Panc1 (cell line): Measurements from ENCODE around the gene CIAO3. TPM values are rescaled to one million over a fixed set of nuclear protein-coding genes. Genes with fewer than 3 reads are reported as not detected.

ENCODE experiments used
- ATAC-seq: fragments of 200-7000 bp; cut with Tn5 transposase; 2 replicates; pipeline ENCODE4 v1.9.1; 2020; ENCODE audit warnings: mild to moderate bottlenecking, moderate library complexity
- BruUV-seq: library from RNA; stranded (reverse); fragments of 400-500 nt; replicated peaks from 2 replicates; lab custom pipeline; 2021; lab: Mats Ljungman, UMichigan
- CTCF ChIA-PET: fragments of 300-600 bp; sonication (Branson Sonifier 250); formaldehyde crosslinking; loops from one replicate; lab custom pipeline; 2022; ENCODE audit warnings: antibody characterized with exemption; lab: Charles Lee
- POLR2A ChIA-PET: fragments of 300-600 bp; sonication (Branson Sonifier 250); formaldehyde crosslinking; loops from one replicate; lab custom pipeline; 2022; ENCODE audit warnings: antibody characterized with exemption; lab: Charles Lee
- DNase-seq: peaks from one replicate; pipeline ENCODE4 v3.0.0-alpha.2; 2010; ENCODE audit warnings: low read depth, low spot score
- H3K27ac ChIP-seq: 2 replicates; pipeline ENCODE4 v1.5.1; 2011; ENCODE audit warnings: mild to moderate bottlenecking, low read length, inconsistent platforms
- H3K27me3 ChIP-seq: fragments of 200-500 bp; sonication (Bioruptor generic); 2 replicates; pipeline ENCODE4 v1.6.0; 2014; ENCODE audit warnings: low read length, inconsistent platforms; ENCODE audit not compliant: control insufficient read depth, insufficient read depth
- H3K36me3 ChIP-seq: fragments of 200-500 bp; sonication (Bioruptor generic); 2 replicates; pipeline ENCODE4 v1.5.1; 2014; ENCODE audit warnings: inconsistent platforms, mild to moderate bottlenecking, low read length, moderate library complexity; ENCODE audit not compliant: control insufficient read depth, insufficient read depth
- H3K4me1 ChIP-seq: 2 replicates; pipeline ENCODE4 v1.5.1; 2011; ENCODE audit warnings: inconsistent platforms, mild to moderate bottlenecking, low read length, moderate library complexity; ENCODE audit not compliant: control insufficient read depth, insufficient read depth
- H3K4me3 ChIP-seq, 2 experiments: 2 replicates each; pipeline ENCODE4 v1.5.1; 2011 to 2012; ENCODE audit warnings: low read depth in 2 of 2, low read length in 2 of 2, mild to moderate bottlenecking in 2 of 2, inconsistent platforms in 1 of 2, moderate library complexity in 1 of 2
- H3K9me3 ChIP-seq: fragments of 200-500 bp; sonication (Bioruptor generic); 2 replicates; pipeline ENCODE4 v1.5.1; 2014; ENCODE audit warnings: low read depth, mild to moderate bottlenecking, inconsistent platforms, low read length, moderate library complexity; ENCODE audit not compliant: control insufficient read depth, insufficient read depth
- POLR2AphosphoS5 ChIP-seq: IDR thresholded peaks from 2 replicates; pipeline ENCODE4 v1.6.1; 2012; ENCODE audit warnings: mild to moderate bottlenecking, low read depth, low read length, moderate library complexity
- SIN3A ChIP-seq: IDR thresholded peaks from 2 replicates; pipeline ENCODE4 v1.6.1; 2012; ENCODE audit warnings: low read depth, mild to moderate bottlenecking, low read length, moderate library complexity, borderline replicate concordance; ENCODE audit not compliant: insufficient read depth
- TCF7L2 ChIP-seq: IDR thresholded peaks from 2 replicates; pipeline ENCODE4 v1.6.1; 2011; ENCODE audit warnings: mild to moderate bottlenecking, low read depth, low read length, inconsistent platforms
- in situ Hi-C: cut with HindIII; loops from 2 replicates; pipeline ENCODE4 v1.10.0; 2016; ENCODE audit warnings: low sequenced_read_pairs, low pct_unique_long_range_greater_than_20kb
- intact Hi-C: fragments of 100-400 bp; cut with micrococcal nuclease; formaldehyde crosslinking; loops from one replicate; pipeline ENCODE4 v1.10.0; 2022; ENCODE audit not compliant: unreplicated experiment
- total RNA-seq: library from RNA; stranded (reverse); gene quantifications from one replicate; pipeline ENCODE4 v1.2.1, GENCODE V29; 2021; ENCODE audit not compliant: unreplicated experiment
- TF ChIP-seq, protein P1 (sequence below), 2 experiments: IDR thresholded peaks; 2 replicates each; pipeline ENCODE4 v1.6.1; 2011 to 2012; ENCODE audit warnings: low read depth in 2 of 2, control low read depth in 1 of 2, low read length in 1 of 2, mild to moderate bottlenecking in 1 of 2, moderate library complexity in 1 of 2; ENCODE audit not compliant: insufficient read depth in 1 of 2
- TF ChIP-seq, protein P2 (sequence below): fragments of 450-650 bp; IDR thresholded peaks from 2 replicates; pipeline ENCODE4 v1.5.1; 2017; ENCODE audit warnings: mild to moderate bottlenecking

Gene CIAO3
- total RNA-seq, 1 experiment from 2014 or later = 34.0 TPM

GRCh38 chr16:788399-789126, 47.8 kb upstream of the CIAO3 start, which contains the start of gene CHTF18:
Gene CHTF18 (plus strand): TSS chr16:788620. CDS start chr16:788685, 65 bp downstream.
- H3K27me3 ChIP-seq = no peaks in the 10 kb centered on the region

GRCh38 chr16:787978-788398, 47.2 kb upstream of the CIAO3 start, which contains the start of gene RPUSD1:
Gene RPUSD1 (minus strand): TSS chr16:788381. CDS start chr16:787737, 644 bp downstream.
- no peak for DNase-seq
- intact Hi-C loops = loop anchor here (5.0 kb wide), 1 partner anchor 46 kb away; the partner anchor contains the start of gene CIAO3
- BruUV-seq = no TSS peak
- ChIA-PET CTCF (no interaction called here), POLR2A (interaction anchor here (0.6 kb wide), 1 partner anchor 39 kb away, joined by 3 read pairs; no protein-coding TSS in a partner anchor)
- in situ Hi-C loops = no loop called here
- peak within 1 kb of the TSS; percentile 72 to 89 for H3K4me3 ChIP-seq
- no peaks in the 10 kb centered on the region for H3K27me3 ChIP-seq
- TF ChIP-seq TCF7L2 = no peak
- TF ChIP-seq, protein P1, sequence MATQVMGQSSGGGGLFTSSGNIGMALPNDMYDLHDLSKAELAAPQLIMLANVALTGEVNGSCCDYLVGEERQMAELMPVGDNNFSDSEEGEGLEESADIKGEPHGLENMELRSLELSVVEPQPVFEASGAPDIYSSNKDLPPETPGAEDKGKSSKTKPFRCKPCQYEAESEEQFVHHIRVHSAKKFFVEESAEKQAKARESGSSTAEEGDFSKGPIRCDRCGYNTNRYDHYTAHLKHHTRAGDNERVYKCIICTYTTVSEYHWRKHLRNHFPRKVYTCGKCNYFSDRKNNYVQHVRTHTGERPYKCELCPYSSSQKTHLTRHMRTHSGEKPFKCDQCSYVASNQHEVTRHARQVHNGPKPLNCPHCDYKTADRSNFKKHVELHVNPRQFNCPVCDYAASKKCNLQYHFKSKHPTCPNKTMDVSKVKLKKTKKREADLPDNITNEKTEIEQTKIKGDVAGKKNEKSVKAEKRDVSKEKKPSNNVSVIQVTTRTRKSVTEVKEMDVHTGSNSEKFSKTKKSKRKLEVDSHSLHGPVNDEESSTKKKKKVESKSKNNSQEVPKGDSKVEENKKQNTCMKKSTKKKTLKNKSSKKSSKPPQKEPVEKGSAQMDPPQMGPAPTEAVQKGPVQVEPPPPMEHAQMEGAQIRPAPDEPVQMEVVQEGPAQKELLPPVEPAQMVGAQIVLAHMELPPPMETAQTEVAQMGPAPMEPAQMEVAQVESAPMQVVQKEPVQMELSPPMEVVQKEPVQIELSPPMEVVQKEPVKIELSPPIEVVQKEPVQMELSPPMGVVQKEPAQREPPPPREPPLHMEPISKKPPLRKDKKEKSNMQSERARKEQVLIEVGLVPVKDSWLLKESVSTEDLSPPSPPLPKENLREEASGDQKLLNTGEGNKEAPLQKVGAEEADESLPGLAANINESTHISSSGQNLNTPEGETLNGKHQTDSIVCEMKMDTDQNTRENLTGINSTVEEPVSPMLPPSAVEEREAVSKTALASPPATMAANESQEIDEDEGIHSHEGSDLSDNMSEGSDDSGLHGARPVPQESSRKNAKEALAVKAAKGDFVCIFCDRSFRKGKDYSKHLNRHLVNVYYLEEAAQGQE (IDR thresholded peaks at IDR 0.05; ENCODE audit: insufficient read depth in 1 of 2, low read depth in 2 of 2, low read length in 1 of 2) = no peak
- no peaks in the 10 kb centered on the region for H3K9me3 ChIP-seq
- H3K4me1 ChIP-seq = peaks cover 4% of the 10 kb centered on the region
- peak within 1 kb of the TSS; percentile 79 for H3K27ac ChIP-seq
- peak; percentile 26 for ATAC-seq
- H3K36me3 ChIP-seq = peaks cover 5% of the 10 kb centered on the region

More at GRCh38 chr16:788399-789126, 47.8 kb upstream of the CIAO3 start, which contains the start of gene CHTF18:
- peaks cover 4% of the 10 kb centered on the region for H3K4me1 ChIP-seq
- peaks cover 5% of the 10 kb centered on the region for H3K36me3 ChIP-seq
- ATAC-seq = peak; percentile 85
- ChIA-PET CTCF (interaction anchor here (0.6 kb wide), 1 partner anchor 344 kb away, joined by 6 read pairs; no protein-coding TSS in a partner anchor), POLR2A (interaction anchor here (0.6 kb wide), 1 partner anchor 39 kb away, joined by 3 read pairs; no protein-coding TSS in a partner anchor)
- H3K27ac ChIP-seq = peak within 1 kb of the TSS; percentile 79
- DNase-seq = no peak
- TF ChIP-seq POLR2AphosphoS5 = no peak; the same call in 1 of the 2 replicates
- TF ChIP-seq, protein P2, sequence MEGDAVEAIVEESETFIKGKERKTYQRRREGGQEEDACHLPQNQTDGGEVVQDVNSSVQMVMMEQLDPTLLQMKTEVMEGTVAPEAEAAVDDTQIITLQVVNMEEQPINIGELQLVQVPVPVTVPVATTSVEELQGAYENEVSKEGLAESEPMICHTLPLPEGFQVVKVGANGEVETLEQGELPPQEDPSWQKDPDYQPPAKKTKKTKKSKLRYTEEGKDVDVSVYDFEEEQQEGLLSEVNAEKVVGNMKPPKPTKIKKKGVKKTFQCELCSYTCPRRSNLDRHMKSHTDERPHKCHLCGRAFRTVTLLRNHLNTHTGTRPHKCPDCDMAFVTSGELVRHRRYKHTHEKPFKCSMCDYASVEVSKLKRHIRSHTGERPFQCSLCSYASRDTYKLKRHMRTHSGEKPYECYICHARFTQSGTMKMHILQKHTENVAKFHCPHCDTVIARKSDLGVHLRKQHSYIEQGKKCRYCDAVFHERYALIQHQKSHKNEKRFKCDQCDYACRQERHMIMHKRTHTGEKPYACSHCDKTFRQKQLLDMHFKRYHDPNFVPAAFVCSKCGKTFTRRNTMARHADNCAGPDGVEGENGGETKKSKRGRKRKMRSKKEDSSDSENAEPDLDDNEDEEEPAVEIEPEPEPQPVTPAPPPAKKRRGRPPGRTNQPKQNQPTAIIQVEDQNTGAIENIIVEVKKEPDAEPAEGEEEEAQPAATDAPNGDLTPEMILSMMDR = no peak
- TF ChIP-seq SIN3A = peak; percentile 90; the same call in 1 of the 2 replicates
- peak within 1 kb of the TSS; percentile 72 to 89 for H3K4me3 ChIP-seq
- no TSS peak for BruUV-seq
- H3K9me3 ChIP-seq = no peaks in the 10 kb centered on the region
- in situ Hi-C loops (no loop called here), intact Hi-C loops (loop anchor here (5.0 kb wide), 1 partner anchor 46 kb away; the partner anchor contains the start of gene CIAO3)
